GM12878 (cell line): Measurements from ENCODE around the gene MRAS. TPM values are rescaled to one million over a fixed set of nuclear protein-coding genes. Genes with fewer than 3 reads are reported as not detected.

ENCODE experiments used
- ATAC-seq: fragments of 200-7000 bp; cut with Tn5 transposase; 3 replicates; pipeline ENCODE4 v1.9.1; 2020; ENCODE audit warnings: mild to moderate bottlenecking, moderate library complexity
- BruUV-seq: library from RNA; stranded (reverse); fragments of 400-500 nt; replicated peaks from 2 replicates; lab custom pipeline; 2021; lab: Mats Ljungman, UMichigan
- CTCF ChIA-PET: fragments of 300-600 bp; sonication (Branson Sonifier 250); formaldehyde crosslinking; extraction: SDS; loops from one replicate; lab custom pipeline; 2021; ENCODE audit warnings: inconsistent platforms; lab: Yijun Ruan, JAX
- POLR2A ChIA-PET: fragments of 350-600 bp; formaldehyde crosslinking; extraction: SDS; loops from one replicate; lab custom pipeline; 2021; ENCODE audit warnings: inconsistent platforms; lab: Charles Lee
- RAD21 ChIA-PET: fragments of 300-600 bp; sonication (Branson Sonifier 250); formaldehyde crosslinking; loops from one replicate; lab custom pipeline; 2023; ENCODE audit warnings: antibody characterized with exemption; ENCODE audit not compliant: unreplicated experiment; lab: Charles Lee
- SMC1A ChIA-PET: fragments of 300-600 bp; sonication (Branson Sonifier 250); formaldehyde crosslinking; loops from one replicate; lab custom pipeline; 2023; ENCODE audit not compliant: unreplicated experiment, uncharacterized antibody; lab: Charles Lee
- DNase-seq: peaks from one replicate; pipeline ENCODE4 v3.0.0-alpha.2; 2011; ENCODE audit warnings: low read depth, low spot score
- FAIRE-seq: peaks from 3 replicates; lab custom pipeline; 2011; peaks lifted over from hg19 to GRCh38; lab: Jason Lieb, UNC
- H2AFZ ChIP-seq: 2 replicates; pipeline ENCODE4 v1.6.0; 2011; ENCODE audit warnings: low read depth, low read length, control low read depth; ENCODE audit not compliant: control insufficient read depth
- H3K27ac ChIP-seq: 2 replicates; pipeline ENCODE4 v1.5.1; 2011; ENCODE audit warnings: control low read depth; ENCODE audit not compliant: control insufficient read depth, insufficient read depth
- H3K27me3 ChIP-seq, 2 experiments: replicated peaks in 1 of 2; 2 replicates each; pipeline versions ENCODE4 v1.6.0 to v1.6.1; 2011; ENCODE audit warnings: low read length in 1 of 2; ENCODE audit not compliant: control insufficient read depth in 2 of 2, insufficient read depth in 2 of 2
- H3K36me3 ChIP-seq, 2 experiments: 2 replicates each; pipeline ENCODE4 v1.5.1; 2011; ENCODE audit warnings: low read length in 1 of 2; ENCODE audit not compliant: control insufficient read depth in 2 of 2, insufficient read depth in 2 of 2
- H3K4me1 ChIP-seq: 2 replicates; pipeline ENCODE4 v1.6.1; 2011; ENCODE audit warnings: mild to moderate bottlenecking, low read length, moderate library complexity, mixed read lengths; ENCODE audit not compliant: control insufficient read depth, insufficient read depth
- H3K4me2 ChIP-seq: 2 replicates; pipeline ENCODE4 v1.6.0; 2011; ENCODE audit warnings: control low read depth; ENCODE audit not compliant: control insufficient read depth, insufficient read depth
- H3K4me3 ChIP-seq: fragments of 200-600 bp; sonication (generic); 2 replicates; pipeline ENCODE4 v1.5.1; 2016
- H3K79me2 ChIP-seq: 2 replicates; pipeline ENCODE4 v1.6.0; 2011; ENCODE audit warnings: low read length; ENCODE audit not compliant: control insufficient read depth, insufficient read depth
- H3K9ac ChIP-seq: 2 replicates; pipeline ENCODE4 v1.8.0; 2011; ENCODE audit warnings: low read length, control low read depth, mixed read lengths; ENCODE audit not compliant: control insufficient read depth, insufficient read depth
- H3K9me3 ChIP-seq: replicated peaks from 3 replicates; pipeline ENCODE4 v1.5.1; 2011; ENCODE audit warnings: mild to moderate bottlenecking, low read length; ENCODE audit not compliant: control insufficient read depth, insufficient read depth
- H4K20me1 ChIP-seq: 2 replicates; pipeline ENCODE4 v1.6.0; 2011; ENCODE audit not compliant: control insufficient read depth, insufficient read depth
- BMI1 ChIP-seq: fragments of 450-650 bp; IDR thresholded peaks from 2 replicates; pipeline ENCODE4 v1.6.1; 2016; ENCODE audit warnings: mild to moderate bottlenecking, moderate library complexity, borderline replicate concordance
- EED ChIP-seq: sonication (generic); IDR thresholded peaks from 2 replicates; pipeline ENCODE4 v1.6.1; 2016; ENCODE audit warnings: antibody characterized with exemption, low read depth
- HDAC6 ChIP-seq: fragments of 200-600 bp; sonication (generic); IDR thresholded peaks from one replicate; pipeline ENCODE4 v1.8.0; 2017; ENCODE audit warnings: antibody characterized with exemption; ENCODE audit not compliant: unreplicated experiment
- JUNB ChIP-seq: IDR thresholded peaks from 2 replicates; pipeline ENCODE4 v1.6.1; 2016; ENCODE audit warnings: antibody characterized with exemption, mild to moderate bottlenecking
- MYC ChIP-seq: IDR thresholded peaks from 2 replicates; pipeline ENCODE4 v1.6.1; 2011; ENCODE audit warnings: mild to moderate bottlenecking, low read length, moderate library complexity, inconsistent platforms; ENCODE audit not compliant: insufficient read depth, insufficient replicate concordance, insufficient read length, severe bottlenecking
- NFXL1 ChIP-seq: fragments of 450-650 bp; IDR thresholded peaks from 2 replicates; pipeline ENCODE4 v1.6.1; 2017; ENCODE audit warnings: antibody characterized with exemption, mild to moderate bottlenecking, borderline replicate concordance
- NRF1 ChIP-seq: conservative IDR thresholded peaks from 2 replicates; pipeline ENCODE4 v1.6.1; 2011; ENCODE audit warnings: mild to moderate bottlenecking, low read depth, low read length, improper control_type of control experiment
- PBX3 ChIP-seq: IDR thresholded peaks from 2 replicates; pipeline ENCODE4 v1.6.1; 2011; ENCODE audit warnings: mild to moderate bottlenecking, low read depth, low read length, moderate library complexity; ENCODE audit not compliant: insufficient replicate concordance
- PML ChIP-seq: IDR thresholded peaks from 2 replicates; pipeline ENCODE4 v1.6.1; 2012; ENCODE audit warnings: low read length, inconsistent platforms
- SIX5 ChIP-seq: IDR thresholded peaks from 2 replicates; pipeline ENCODE4 v1.6.1; 2011; ENCODE audit warnings: mild to moderate bottlenecking, low read depth, low read length, moderate library complexity; ENCODE audit not compliant: severe bottlenecking
- SMAD1 ChIP-seq: fragments of 450-650 bp; IDR thresholded peaks from 2 replicates; pipeline ENCODE4 v1.6.1; 2018; ENCODE audit warnings: mild to moderate bottlenecking, low read depth; ENCODE audit not compliant: partially characterized antibody
- SUPT20H ChIP-seq: IDR thresholded peaks from 2 replicates; pipeline ENCODE4 v1.6.1; 2011; ENCODE audit warnings: low read depth, mild to moderate bottlenecking, low read length, moderate library complexity, borderline replicate concordance; ENCODE audit not compliant: control insufficient read depth
- TARDBP ChIP-seq: IDR thresholded peaks from 2 replicates; pipeline ENCODE4 v1.6.1; 2016; ENCODE audit warnings: borderline replicate concordance
- TCF3 ChIP-seq: IDR thresholded peaks from 2 replicates; pipeline ENCODE4 v1.6.1; 2012; ENCODE audit warnings: low read depth, mild to moderate bottlenecking, low read length, borderline replicate concordance; ENCODE audit not compliant: insufficient read depth
- WGBS: methylation state at CpG from one replicate; pipeline ENCODE4 v1.1.6; 2016; ENCODE audit warnings: low lambda C conversion rate; ENCODE audit not compliant: insufficient replicate concordance, insufficient coverage; ENCODE audit errors: missing lambda C conversion rate; 5-methylcytosine and 5-hydroxymethylcytosine counted together
- in situ Hi-C: fragments of 300-500 bp; cut with MboI; formaldehyde crosslinking; loops from 9 replicates; pipeline ENCODE4 v1.14.3; 2018; ENCODE audit warnings: mixed read lengths
- intact Hi-C: fragments of 100-400 bp; cut with micrococcal nuclease; formaldehyde crosslinking; loops from one replicate; pipeline ENCODE4 v1.14.2; 2022; ENCODE audit not compliant: unreplicated experiment
- polyA plus RNA-seq, 11 experiments: library from polyadenylated mRNA; depleted of rRNA in 4 of 11; unstranded in 6 of 11; stranded (reverse) in 5 of 11; fragments of >200 nt; fragmentation: Nextera tagmentation in 4 of 11; fragmentation: Illumina TruSeq in 1 of 11; extraction: Ambion mirVana in 4 of 11; extraction: Trizol in 1 of 11; gene quantifications; 1 replicate in 1 of 11; 2 replicates in 10 of 11; pipeline versions ENCODE4 v1.2.1 to v1.2.3, GENCODE V29; 2011 to 2016; ENCODE audit warnings: inconsistent platforms in 2 of 11, missing spikeins in 2 of 11, low read depth in 1 of 11
- total RNA-seq, 4 experiments: library from RNA; depleted of rRNA in 3 of 4; stranded (reverse); fragments of >200 nt in 3 of 4; fragmentation: Illumina TruSeq in 1 of 4; extraction: Trizol in 1 of 4; gene quantifications; 2 replicates each; pipeline versions ENCODE4 v1.2.1 to v1.2.3, GENCODE V29; 2013 to 2021
- TF ChIP-seq, protein P1 (sequence below): IDR thresholded peaks from 2 replicates; pipeline ENCODE4 v1.6.1; 2012; ENCODE audit warnings: low read depth, low read length, improper control_type of control experiment

The MRAS gene
- total and polyA plus RNA-seq, 10 of the 15 experiments (the other 5 are each of a cell fraction or from before 2014, with no cell fraction given): 0.01 to 0.44 (median 0.17) TPM; not detected in 6

- CTCF ChIA-PET: interaction anchor here (0.7 to 2.7 kb wide), 2 partner anchors 9 to 12 kb away, joined by 4 to 14 read pairs; no protein-coding TSS in a partner anchor
- no peaks in the 10 kb centered on the region for H4K20me1 ChIP-seq
- 90% methylated on average over 2 of the region's 3 CpGs for WGBS
- peaks cover 6 to 10% of the 10 kb centered on the region in 2 experiments for H3K27me3 ChIP-seq
- H3K4me2 ChIP-seq: no peak overlapping the region
- no peaks in the 10 kb centered on the region for H3K36me3 ChIP-seq
- H3K4me3 ChIP-seq: no peak overlapping the region
- no peaks in the 10 kb centered on the region for H3K79me2 ChIP-seq
- POLR2A ChIA-PET: no interaction called here
- FAIRE-seq (no peak), DNase-seq (no peak), ATAC-seq (no peak)
- SMC1A ChIA-PET: no interaction called here
- H3K9ac ChIP-seq: no peak overlapping the region
- RAD21 ChIA-PET: no interaction called here
- intact Hi-C loops (no loop called here), in situ Hi-C loops (no loop called here)
- H3K9me3 ChIP-seq: no peaks in the 10 kb centered on the region
- BruUV-seq: no TSS peak
- no peak for TF ChIP-seq EED
- TF ChIP-seq NFXL1: no peak
- no peak for TF ChIP-seq TCF3
- H2AFZ ChIP-seq: no peak overlapping the region
- no peaks in the 10 kb centered on the region for H3K4me1 ChIP-seq
- H3K27ac ChIP-seq: no peak overlapping the region
Observed at GRCh38 chr3:138429665-138430064, 81.3 kb downstream of the MRAS start.

DNA sequence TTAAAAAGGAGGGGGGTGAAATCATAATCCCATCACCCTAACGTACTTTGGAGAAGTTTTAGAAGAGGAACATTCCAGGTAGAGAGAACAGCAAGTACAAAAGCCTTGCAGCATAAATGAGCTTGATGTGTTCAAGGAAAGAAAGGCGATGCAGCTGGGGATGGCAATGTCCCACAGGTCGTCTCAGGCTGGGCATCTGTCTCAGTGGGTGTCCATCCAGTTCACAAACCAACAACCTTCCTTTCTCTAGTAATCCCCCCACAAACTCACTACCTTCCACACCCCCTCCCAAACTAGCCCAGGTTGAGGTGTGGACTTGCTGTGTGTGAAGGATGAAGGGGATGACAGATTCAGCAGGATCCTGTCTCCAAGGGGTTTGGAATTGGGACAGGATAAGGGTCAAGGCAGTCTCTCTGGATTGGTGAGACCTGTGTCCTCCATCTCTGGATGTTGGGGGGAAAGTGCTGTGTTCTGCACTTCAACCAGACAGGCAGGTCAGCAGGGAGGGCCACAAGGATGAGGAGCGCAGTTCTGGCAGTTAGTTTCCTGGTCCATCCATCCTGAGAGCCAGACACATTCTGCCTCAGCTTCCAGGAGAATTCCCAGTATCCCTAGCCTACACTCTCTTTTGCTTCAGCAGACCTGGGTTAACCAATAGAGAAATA is 84.3 kb downstream of the MRAS start:
- CTCF ChIA-PET: no interaction called here
- no peak for FAIRE-seq
- TF ChIP-seq NRF1 (no peak), PML (no peak), BMI1 (no peak), HDAC6 (no peak), SIX5 (no peak), MYC (no peak), JUNB (no peak), SUPT20H (no peak), PBX3 (no peak), TARDBP (no peak), SMAD1 (no peak)
- TF ChIP-seq, protein P1, sequence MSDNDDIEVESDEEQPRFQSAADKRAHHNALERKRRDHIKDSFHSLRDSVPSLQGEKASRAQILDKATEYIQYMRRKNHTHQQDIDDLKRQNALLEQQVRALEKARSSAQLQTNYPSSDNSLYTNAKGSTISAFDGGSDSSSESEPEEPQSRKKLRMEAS: no peak

More for the DNA sequence above, 84.3 kb downstream of the MRAS start:
- intact Hi-C loops: no loop called here
- H3K9ac ChIP-seq: no peak overlapping the region
- no peaks in the 10 kb centered on the region for H3K79me2 ChIP-seq
- no peaks in the 10 kb centered on the region for H4K20me1 ChIP-seq
- POLR2A ChIA-PET: no interaction called here
- H3K4me2 ChIP-seq: no peak overlapping the region
- 37% methylated on average over 4 of the region's 4 CpGs for WGBS
- no peaks in the 10 kb centered on the region for H3K4me1 ChIP-seq
- H3K27me3 ChIP-seq: peaks cover 13 to 15% of the 10 kb centered on the region in 2 experiments
- SMC1A ChIA-PET: interaction anchor here (0.9 kb wide), 1 partner anchor 502 kb away, joined by 4 read pairs; no protein-coding TSS in a partner anchor
- ATAC-seq: no peak
- no peaks in the 10 kb centered on the region for H3K9me3 ChIP-seq
- H3K4me3 ChIP-seq: no peak overlapping the region
- no peak overlapping the region for H3K27ac ChIP-seq
- RAD21 ChIA-PET: no interaction called here
- no peak overlapping the region for H2AFZ ChIP-seq
- no peaks in the 10 kb centered on the region for H3K36me3 ChIP-seq
- no peak for DNase-seq
- no TSS peak for BruUV-seq
- in situ Hi-C loops: no loop called here
